ENCODE measurements around the gene BBS12. TPM values are rescaled to one million over a fixed set of nuclear protein-coding genes. Genes with fewer than 3 reads are reported as not detected.
A peak's percentile ranks its signal among the peaks of the same experiment; 100 is the strongest.

BBS12 gene
- polyA plus RNA-seq, 2 of the 4 experiments (the other 2 are of a cell fraction), result 3.2 to 3.4 TPM

DNA sequence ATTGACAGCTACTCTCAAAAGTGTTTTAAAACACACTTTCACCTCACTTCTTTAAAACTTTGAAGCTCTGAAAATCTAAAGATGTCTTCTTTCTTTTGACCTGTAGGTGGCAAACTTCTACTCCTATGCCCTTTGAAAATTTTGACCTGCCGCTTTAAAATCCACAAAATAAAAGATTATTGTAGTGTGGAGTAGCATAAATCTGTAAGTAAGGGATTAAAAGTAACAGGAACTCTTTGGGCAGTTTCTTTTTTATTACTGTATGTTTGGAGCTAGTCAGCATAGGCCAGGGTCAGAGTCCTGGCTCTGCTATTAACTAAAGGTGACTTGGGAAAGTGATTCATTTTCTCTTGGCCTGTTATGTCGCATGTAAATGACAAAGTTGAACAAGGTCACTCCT is 25.5 kb downstream of the BBS12 start (continued):
- TF ChIP-seq, protein P1, sequence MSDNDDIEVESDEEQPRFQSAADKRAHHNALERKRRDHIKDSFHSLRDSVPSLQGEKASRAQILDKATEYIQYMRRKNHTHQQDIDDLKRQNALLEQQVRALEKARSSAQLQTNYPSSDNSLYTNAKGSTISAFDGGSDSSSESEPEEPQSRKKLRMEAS (IDR thresholded peaks at IDR 0.05), result 0 out of 2 replicates have a peak, but pooled peaks have one; percentile 23
- no peak for TF ChIP-seq ZNF302 (CRISPR knock-in tag; IDR thresholded peaks at IDR 0.05)

DNA sequence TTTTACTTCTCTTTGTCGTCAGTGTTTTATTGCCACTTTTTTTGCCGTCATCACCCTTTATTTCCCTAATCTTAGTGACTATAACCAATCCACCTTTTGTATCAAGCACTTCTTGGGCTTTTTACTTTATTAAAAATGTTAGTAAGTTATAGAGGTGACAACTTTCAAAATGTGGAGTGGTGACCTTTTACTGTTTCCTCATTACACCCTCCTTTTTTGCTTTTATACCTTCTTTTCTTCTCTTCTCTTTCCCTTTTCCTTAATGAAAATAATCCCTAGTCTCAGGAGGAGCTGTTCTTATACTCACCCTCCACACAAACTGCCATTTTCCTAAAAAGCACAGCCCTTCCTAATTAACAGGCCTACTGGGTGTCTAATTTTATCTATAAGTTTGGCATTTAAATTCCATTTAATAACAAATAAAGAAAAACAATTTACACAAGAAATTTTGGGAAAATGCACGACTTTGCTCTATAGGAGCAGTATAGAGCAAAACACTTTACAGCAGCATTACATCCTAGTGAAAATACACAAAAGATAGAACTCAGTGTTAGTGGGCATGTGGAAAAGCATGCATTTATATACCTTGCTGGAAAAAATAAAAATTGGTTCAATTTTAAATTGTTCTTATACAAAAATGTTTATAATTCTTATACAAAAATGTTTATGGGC is 27.3 kb downstream of the BBS12 start:
- Histone ChIP-seq H3K4me1 (peaks cover 55% of the 10 kb centered on the region), H3K4me3 (no peak overlapping the region), H3K4me2 (peak overlapping the region; percentile 66), H3K9me3 (no peaks in the 10 kb centered on the region), H3K27ac (peak overlapping the region; percentile 77 to 83)
- no peak for DNase-seq (ENCODE audit: low read depth in 1 of 2, low spot score in 1 of 2)
- 42% methylated on average over 3 of the region's 3 CpGs for WGBS (ENCODE audit: missing lambda C conversion rate)
- CTCF ChIA-PET, result no interaction called here
- POLR2A ChIA-PET, result no interaction called here
- peak in 1 of 2 experiments; percentile 53; a peak in 3 of 6 replicates for ATAC-seq
- TF ChIP-seq SMC3 (IDR thresholded peaks at IDR 0.05) (0 out of 3 replicates have a peak, but pooled peaks have one; percentile 12), HDAC2 (IDR thresholded peaks at IDR 0.05) (no peak), ZC3H11A (IDR thresholded peaks at IDR 0.05) (no peak), RAD21 (conservative IDR thresholded peaks at IDR 0.05 in 1 of 2, IDR thresholded peaks at IDR 0.05 in 1 of 2) (peak; percentile 15 to 31; a peak in 2 of 5 replicates)
- TF ChIP-seq, protein P2, sequence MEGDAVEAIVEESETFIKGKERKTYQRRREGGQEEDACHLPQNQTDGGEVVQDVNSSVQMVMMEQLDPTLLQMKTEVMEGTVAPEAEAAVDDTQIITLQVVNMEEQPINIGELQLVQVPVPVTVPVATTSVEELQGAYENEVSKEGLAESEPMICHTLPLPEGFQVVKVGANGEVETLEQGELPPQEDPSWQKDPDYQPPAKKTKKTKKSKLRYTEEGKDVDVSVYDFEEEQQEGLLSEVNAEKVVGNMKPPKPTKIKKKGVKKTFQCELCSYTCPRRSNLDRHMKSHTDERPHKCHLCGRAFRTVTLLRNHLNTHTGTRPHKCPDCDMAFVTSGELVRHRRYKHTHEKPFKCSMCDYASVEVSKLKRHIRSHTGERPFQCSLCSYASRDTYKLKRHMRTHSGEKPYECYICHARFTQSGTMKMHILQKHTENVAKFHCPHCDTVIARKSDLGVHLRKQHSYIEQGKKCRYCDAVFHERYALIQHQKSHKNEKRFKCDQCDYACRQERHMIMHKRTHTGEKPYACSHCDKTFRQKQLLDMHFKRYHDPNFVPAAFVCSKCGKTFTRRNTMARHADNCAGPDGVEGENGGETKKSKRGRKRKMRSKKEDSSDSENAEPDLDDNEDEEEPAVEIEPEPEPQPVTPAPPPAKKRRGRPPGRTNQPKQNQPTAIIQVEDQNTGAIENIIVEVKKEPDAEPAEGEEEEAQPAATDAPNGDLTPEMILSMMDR (IDR thresholded peaks at IDR 0.05), result peak; percentile 8; the same call in 1 of the 3 replicates
- no peak for FAIRE-seq

DNA sequence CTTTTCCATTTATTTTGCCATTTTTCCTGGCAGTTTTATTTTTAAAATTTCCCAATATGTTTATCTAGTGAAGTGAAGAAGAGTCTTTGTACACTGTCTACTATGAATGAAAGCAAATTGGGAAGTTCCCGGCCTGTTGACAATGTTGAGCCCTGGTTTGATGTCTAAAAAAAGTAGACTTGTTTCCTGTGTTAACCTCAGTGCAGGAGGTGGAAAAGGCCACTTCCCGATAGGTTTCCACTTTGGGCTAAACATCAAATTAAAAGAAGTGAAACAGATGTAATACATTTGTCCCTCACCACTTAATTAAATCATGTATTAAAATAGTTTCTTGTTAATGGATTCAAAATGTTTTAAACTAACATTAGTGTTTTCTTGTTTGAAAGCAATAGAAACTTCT is 30.0 kb downstream of the BBS12 start:
- ChIA-PET POLR2A (no interaction called here), CTCF (interaction anchor here (1.0 to 1.1 kb wide), 2 partner anchors 16 to 152 kb away, joined by 3 to 4 read pairs; no protein-coding TSS in a partner anchor)
- TF ChIP-seq, protein P3, sequence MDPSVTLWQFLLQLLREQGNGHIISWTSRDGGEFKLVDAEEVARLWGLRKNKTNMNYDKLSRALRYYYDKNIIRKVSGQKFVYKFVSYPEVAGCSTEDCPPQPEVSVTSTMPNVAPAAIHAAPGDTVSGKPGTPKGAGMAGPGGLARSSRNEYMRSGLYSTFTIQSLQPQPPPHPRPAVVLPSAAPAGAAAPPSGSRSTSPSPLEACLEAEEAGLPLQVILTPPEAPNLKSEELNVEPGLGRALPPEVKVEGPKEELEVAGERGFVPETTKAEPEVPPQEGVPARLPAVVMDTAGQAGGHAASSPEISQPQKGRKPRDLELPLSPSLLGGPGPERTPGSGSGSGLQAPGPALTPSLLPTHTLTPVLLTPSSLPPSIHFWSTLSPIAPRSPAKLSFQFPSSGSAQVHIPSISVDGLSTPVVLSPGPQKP (IDR thresholded peaks at IDR 0.05; ENCODE audit: low read depth, low read length), result no peak
- no peak for TF ChIP-seq RFX5 (IDR thresholded peaks at IDR 0.05)
- TF ChIP-seq ZFP36 (IDR thresholded peaks at IDR 0.05; ENCODE audit: borderline replicate concordance, partially characterized antibody), result no peak
- TF ChIP-seq, protein P2 (IDR thresholded peaks at IDR 0.05), result no peak
- TF ChIP-seq GATA3 (IDR thresholded peaks at IDR 0.05; ENCODE audit: borderline replicate concordance), result no peak
- TF ChIP-seq CEBPB (IDR thresholded peaks at IDR 0.05), result no peak
- TF ChIP-seq RAD21 (conservative IDR thresholded peaks at IDR 0.05 in 1 of 2, IDR thresholded peaks at IDR 0.05 in 1 of 2), result no peak
- no peak for TF ChIP-seq SMC3 (IDR thresholded peaks at IDR 0.05)
- TF ChIP-seq HEYL (CRISPR knock-in tag; IDR thresholded peaks at IDR 0.05), result no peak
- TF ChIP-seq, protein P4, sequence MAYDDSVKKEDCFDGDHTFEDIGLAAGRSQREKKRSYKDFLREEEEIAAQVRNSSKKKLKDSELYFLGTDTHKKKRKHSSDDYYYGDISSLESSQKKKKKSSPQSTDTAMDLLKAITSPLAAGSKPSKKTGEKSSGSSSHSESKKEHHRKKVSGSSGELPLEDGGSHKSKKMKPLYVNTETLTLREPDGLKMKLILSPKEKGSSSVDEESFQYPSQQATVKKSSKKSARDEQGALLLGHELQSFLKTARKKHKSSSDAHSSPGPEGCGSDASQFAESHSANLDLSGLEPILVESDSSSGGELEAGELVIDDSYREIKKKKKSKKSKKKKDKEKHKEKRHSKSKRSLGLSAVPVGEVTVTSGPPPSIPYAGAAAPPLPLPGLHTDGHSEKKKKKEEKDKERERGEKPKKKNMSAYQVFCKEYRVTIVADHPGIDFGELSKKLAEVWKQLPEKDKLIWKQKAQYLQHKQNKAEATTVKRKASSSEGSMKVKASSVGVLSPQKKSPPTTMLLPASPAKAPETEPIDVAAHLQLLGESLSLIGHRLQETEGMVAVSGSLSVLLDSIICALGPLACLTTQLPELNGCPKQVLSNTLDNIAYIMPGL (CRISPR knock-in tag; IDR thresholded peaks at IDR 0.05; ENCODE audit: borderline replicate concordance), result no peak
- no peak for TF ChIP-seq FOXS1 (CRISPR knock-in tag; IDR thresholded peaks at IDR 0.05)
- H3K4me2 ChIP-seq, result peak overlapping the region; percentile 41; the same call in 2 of the 3 replicates
- H3K4me3 ChIP-seq, result no peak overlapping the region
- peaks cover 78% of the 10 kb centered on the region for H3K4me1 ChIP-seq
- WGBS (ENCODE audit: missing lambda C conversion rate), result 42% methylated on average over 2 of the region's 2 CpGs
- peak overlapping the region; percentile 81 to 85; a peak in 5 of 6 replicates for H3K27ac ChIP-seq
- DNase-seq (ENCODE audit: low read depth in 1 of 2, low spot score in 1 of 2) (no peak), ATAC-seq (no peak), FAIRE-seq (no peak)
- H3K9me3 ChIP-seq, result no peaks in the 10 kb centered on the region
